ENCODE measurements around the gene PLXNB1.

The PLXNB1 gene

DNA sequence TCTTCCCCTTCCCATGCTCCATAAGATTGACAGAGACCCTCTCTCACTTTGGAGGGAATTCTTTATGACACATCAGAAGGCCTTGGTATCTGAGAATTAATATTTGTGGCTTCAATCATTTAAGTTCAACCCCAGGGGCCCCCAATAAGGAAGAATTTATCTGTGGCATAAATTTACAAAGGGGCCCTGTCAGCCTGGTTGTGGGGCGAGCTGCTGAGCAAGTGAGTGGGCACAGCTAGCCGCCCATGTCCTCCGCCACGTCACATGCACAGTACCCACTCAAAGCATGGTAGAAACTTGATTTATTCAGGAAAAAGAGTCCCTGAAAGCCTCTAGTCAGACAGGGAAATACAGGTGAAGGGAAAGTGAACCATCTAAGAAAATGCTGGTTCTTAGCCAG, 13.3 kb downstream of the PLXNB1 start:
- DNase-seq: no peak

DNA sequence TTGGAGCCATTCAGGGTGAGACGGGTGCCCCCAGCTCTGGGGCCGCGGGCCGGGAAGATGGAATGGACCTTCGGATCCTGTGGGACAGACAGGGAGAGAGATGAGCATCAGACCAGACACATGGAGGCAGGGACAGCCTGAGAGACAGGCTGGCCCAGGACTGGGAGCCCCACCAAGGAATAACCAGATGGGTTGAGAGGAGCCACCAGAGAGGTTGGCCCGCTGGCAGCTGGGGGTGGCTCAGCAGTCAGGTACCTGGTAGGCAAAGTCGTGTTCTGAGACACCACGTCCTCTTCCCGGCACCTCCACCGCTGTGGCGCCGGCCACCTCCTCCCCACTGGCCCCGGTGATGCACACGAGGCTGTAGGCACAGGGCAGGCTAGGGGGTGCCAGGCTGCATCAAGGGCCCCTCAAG, 13.8 kb downstream of the PLXNB1 start:
- DNase-seq: no peak

DNA sequence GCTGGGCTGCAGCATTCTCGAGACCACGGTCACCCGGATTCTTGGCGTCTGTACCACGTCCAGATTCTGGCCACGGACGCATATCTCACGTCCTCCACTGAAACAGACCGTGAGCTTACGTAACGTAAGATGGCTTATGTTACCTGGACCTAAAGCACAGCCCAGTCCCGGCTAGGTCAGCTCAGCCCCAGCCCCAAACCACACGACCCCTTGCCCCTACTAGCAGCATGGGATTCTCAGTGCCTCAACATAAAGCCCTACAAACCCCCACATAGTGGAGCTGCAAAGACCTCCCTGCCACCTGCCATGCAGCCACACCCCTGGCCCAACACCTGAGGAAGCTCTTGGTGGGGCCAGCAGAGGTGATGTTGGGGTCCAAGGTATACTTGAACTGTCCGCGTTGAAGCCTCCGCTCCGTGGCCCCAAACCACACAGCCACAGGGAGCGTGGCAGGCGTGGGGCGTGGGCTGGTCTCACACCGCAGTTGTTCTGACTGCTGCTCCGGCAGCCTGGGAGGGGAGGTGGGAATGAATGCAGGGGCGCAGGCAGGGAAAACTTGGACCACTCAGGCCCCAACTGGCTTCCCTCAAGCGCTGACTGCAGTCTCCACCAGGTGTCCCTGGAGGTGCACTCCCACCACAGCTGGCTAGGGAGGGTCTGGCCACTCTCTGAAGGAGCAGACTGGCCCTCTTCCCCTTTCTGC, 14.5 kb downstream of the PLXNB1 start:
- DNase-seq: no peak

DNA sequence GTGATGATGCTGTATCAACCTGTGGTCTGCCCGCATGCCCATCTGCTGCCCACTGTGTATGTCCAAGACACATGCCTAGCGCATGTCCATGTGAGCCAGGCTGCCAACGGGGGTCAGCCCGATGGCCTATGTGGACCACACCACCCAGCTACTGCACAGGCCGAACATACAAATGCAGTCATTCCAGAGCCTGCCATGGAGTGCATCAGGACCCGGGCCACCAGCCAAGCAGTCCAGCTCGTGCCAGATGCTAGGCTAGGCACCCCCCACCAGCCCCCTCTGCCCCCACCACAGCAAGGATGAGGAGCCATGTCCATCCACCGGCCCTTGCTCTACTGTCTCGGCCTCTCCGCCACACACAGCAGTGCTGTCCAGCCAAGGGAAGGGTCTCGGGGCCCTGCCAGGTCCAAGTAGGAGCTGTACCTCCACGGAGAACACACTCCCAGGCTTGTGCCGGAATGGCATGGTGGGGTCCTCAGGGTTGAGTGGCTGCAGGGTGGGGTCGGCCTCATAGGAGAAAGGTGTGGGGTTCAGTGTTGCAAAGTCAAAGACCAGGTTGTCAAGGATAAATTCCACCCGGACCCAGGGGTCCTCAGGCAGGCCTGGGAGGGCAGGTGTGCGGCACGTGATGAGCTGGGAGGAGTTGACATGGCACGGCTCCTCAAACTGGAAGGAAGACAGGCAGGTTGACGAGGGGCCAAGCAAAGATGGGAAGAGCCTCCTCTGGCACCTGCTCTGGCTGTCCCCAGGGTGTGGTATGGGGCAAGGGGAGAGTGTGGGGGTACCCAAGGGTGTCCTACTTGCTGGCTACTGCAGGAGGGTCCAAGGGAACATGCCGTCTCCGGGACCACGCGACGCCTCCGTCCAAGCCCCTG, 15.3 kb downstream of the PLXNB1 start:
- no peak for DNase-seq

DNA sequence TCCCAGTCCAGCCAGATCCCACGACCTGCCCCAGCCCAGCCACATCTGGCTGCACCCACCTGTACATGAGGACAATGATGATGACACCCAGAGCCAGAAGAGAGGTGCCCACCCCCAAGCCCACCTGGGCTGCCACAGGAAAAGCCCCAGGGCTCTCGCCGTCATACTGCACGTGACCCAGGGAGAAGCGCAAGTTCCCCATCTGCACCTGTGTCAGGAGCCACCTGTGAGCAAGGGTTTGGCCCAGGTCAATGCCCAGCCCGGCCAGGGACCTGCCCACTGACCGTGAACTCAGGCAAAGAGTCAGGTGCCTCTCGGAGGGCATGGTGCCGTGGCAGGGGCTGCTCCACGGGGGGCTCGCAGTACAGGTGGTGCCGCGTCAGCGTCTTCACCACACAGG, 16.3 kb downstream of the PLXNB1 start:
- DNase-seq: no peak

DNA sequence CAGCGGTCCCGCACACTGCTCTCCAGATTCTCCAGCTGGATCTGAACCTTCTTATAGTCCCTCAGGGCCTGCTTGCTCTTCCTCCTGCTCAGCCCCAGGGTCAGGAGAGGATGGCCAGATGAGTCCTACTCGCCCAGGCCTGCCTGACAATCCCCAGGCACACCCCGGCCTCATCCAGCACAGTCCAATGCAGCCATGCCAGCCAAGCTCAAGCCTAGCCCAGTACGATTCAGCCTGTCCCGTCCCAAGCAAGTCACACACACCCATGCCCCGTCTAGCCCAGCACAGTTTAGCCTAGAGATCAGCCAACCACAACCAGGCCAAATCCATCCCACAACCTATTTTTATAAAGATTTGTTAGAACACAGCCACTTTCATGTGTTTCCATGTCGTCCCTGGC, 16.8 kb downstream of the PLXNB1 start:
- DNase-seq: no peak

DNA sequence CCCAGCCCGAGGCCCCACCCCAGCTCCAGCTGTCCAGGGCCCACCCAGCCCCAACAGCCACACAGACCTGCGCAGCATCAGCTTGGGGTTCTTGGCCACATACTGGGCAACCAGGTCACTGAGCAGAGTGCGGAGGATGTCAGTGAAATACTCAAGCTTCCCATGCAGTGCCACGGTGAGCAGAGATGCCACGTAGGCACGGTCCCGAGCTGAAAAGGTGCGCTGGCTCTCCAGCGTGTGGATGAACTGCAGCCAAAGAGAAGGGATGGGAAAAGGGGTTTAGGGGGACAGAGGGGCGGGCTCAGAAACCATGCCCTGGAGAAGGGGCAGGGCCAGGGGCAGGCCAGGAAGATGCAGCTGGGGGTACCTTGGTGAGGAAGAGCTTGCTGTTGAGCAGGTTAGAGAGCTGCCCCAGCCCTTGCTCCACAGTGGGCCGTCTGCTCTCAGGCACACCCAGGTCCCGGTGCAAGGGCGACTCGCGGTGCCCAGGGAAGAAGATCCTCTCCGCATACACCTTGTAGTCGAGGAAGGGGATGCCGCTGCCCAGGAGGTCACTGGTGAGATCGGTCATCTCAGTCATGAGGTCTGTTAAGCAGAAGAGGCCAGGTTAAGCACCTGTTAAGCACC, 17.4 kb downstream of the PLXNB1 start:
- DNase-seq: no peak

DNA sequence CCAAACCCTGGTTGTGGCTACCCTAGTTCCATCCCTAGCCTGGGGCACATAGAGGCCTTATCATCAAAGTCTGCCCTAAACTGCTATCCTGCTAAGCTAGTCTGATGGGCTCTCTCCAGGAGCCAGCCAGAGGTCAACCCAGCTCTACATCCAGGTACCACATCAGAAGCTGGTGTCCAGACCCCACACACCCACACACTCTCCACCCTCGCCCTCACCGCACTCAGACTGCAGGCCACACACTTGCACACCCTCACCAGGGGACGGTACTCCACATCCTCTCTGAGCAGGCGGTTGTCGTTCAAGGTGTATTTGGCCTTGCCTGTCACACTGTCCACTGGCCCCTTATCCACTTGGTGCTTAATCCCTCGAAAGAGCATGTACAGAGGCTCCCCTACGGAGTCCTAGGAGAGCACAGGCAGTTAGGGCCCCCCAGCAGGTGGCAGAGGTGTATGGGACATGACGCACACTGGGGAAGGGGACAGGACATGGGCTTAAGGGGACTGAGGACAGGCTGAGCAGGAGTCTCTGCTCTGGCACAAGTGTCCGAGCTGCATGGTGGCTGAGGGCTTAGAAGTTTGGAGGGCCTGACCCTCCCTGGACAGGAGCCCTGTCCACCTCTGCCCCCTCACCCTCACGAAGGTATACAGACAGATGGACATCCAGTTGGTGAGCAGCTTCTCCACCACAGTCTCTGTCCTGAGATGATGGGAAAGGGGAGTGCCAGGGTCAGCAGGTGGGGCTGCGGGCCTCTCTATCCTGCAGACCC, 18.1 kb downstream of the PLXNB1 start:
- DNase-seq: no peak

DNA sequence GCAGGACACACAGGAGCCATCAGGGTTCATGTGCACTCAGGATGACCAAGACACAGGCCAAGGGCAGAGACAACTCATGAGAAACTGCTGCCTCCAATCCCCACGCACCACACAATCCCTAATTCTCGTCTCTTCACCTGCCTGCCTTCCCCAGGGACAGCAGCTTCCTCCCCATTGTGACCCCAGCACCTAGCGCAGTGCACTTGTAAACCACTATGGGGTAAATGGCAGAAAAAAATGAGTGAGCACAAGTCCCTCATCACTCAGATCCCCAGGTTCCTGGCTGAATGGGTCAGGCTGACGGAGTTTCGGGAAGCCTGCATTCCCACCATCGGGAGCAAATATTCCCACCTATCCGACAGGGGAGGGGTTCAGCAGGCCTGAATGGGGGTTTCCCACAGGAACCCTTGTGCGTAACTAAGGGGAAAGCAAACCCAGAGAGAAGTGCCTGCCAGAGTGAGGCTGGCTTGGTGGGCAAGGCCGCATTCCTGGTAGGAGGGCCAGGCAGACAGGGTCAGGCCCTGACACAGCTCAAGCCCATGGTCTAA, 18.8 kb downstream of the PLXNB1 start:
- DNase-seq: no peak

DNA sequence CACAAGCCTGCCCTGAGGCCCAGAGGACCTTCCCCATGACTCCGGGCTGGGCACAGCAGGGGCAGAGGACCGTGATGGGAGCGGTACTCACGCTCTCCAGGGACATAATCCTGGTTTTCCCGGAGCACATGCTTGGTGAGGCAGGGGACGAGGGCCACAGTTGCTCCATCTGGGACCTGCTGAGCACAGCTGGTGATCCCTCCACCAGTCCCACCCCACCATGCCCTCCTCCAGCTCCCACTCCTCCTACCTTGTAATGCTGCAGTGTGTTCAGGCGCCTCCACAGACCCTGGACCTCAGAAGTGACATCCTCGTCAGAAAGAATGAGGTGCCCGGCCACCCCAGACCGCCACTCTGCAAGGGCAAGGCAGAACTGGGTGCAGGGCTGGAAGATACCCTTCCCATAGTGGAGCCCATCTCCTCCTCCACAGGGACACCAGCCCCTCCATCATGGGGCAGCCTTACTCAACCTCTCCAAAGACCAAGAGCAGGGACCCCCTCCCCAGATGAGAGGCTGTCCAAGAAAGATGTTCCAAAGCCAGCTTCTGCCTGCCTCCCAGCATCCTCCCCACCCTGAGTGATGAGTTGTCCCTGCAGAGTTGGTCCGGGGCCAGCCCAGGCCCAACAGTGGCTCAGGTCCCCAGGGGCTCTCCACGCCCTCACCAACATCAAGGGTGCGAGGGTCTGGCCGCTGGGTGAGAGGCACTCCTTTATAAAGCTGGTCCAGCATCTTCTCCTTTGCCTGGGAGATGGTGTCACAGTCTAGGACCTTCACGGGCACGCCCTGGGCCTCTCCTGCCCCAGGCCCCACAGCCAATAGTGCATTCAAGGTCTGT, 19.5 kb downstream of the PLXNB1 start:
- DNase-seq: no peak

DNA sequence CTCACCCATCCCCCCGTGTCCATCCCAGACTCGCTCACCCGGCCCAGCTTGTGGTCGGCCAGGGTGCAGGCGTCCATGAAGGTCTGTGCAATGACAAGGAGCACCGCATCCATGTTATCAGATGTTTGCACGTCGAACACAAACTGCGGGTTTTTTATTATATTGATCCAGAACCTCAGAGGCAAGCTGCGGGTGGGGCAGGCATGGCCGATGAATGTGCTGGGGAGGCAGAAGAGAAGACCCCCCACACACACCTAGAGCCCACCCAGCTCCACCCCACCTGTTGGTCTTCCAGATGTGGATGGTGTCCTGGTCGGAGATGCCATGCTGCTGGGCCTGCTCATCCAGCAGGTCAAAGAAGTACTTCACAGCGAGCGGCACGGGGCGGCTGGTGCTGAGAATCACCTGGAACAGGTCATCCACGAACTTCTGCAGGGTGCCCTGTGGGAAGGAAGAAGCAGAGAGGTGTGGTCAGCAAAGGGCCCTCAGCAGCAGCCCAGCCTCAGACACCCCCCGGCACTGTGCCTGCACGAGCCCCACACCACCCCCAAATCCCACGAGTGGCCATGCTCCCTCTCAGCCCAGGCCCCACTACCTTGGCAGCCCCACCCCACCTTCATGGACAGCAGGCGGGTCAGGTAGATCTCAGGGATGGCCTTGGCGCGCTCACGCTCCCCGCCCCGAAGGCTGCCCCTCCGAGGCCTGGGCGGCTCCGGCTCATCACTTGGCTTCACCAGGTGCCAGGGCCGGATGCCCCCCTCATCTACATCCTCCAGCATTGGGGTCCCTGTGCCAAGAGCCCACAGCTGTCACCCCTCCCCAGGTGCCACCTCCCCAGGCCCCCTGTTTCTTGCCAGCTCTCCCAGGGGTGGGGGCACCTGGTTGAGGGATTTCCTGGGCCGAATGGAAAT, 20.3 kb downstream of the PLXNB1 start:
- no peak for DNase-seq

DNA sequence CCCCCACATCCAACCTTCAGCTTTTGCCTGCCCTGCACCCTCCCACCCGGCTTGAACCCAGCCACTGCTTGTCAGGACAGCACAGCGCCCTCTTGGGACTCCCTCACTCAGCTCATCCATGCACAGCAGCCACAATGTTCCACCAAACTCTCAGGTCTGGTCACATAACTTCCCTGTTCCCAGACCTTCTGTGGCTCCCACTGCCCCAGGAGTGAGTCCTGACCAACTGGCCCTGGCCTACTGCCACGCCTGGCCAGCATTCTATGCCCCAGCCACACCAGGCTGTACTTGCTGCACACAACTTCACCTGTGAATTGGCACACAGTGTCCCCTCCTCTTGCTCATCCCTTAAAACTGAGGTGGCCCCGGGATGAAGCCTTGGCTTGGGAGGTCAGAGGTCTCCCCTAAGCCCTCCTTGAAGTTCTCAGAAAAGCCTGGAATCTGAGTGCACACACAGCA, 21.0 kb downstream of the PLXNB1 start:
- no peak for DNase-seq

DNA sequence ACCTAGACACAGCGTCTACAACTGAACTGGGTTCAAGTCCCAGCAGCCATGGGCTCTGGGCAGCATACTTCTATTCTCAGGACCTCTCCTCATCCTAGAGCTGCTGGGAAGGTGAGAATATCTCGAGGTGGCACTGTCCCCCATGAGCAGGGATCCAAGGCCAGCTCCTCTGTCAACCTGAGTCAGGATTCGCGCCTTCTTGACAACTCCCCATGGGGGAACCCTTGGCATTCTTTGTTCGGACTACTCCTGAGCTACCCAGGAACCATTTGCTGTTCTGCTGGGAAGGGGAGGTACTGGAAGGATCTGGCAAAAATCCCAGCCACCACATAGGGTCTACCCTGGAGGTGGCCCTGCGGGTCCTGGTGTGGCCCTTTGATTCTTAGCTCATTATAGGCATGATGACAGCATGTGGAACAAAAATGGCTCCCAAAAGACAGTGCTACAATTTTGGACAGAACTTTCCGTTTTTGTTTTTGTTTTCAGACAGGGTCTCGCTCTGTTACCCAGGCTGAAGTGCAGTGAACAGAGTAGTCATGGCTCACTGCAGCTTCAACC, 22.3 kb downstream of the PLXNB1 start:
- no peak for DNase-seq

DNA sequence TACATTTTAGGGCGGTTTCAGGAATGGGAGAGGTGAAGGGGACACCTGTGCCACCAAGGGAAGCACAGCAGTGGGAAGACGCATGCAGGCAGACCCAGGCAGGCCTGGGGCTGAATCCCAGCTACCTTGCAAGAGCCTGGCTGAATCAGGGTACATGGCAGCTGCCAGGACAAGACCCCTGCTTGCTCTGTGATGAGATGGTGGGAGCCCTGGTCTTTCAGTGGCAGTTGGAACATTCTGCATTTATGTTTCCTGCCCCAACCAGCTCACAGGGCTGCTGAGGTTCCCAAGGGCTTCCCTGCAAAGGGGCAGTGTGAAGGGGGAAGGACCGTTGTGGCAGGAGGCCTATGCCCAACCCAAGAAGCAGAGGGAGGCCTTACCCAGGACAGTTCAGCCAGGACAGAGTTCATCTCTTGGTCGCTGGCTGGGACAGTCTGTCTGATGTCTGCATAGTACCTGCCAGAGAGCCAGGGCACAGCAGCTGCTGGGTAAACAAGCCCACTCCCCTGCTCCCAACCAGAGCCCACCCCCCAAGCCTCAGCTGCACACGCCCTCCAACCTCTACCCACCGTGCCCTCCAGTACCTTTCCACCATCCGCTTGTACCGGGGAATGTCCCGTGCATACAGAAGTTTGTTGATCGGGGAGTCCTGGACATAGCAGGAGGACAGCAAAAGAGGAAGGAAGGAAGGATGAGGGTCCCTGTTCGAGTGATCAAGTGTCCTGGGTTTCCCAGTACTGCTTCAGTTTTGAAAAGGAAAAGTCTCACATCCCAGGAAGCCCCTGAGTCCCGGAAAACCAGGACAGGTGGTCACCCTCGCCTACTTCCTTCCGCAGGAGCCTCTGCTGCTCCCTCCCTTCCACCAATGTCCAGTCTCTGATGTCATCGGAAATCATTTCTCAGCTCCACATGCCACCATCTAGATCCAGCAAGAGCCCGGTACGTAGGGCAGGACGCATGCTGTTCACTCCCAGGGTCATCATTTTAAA, 23.1 kb downstream of the PLXNB1 start:
- no peak for DNase-seq

DNA sequence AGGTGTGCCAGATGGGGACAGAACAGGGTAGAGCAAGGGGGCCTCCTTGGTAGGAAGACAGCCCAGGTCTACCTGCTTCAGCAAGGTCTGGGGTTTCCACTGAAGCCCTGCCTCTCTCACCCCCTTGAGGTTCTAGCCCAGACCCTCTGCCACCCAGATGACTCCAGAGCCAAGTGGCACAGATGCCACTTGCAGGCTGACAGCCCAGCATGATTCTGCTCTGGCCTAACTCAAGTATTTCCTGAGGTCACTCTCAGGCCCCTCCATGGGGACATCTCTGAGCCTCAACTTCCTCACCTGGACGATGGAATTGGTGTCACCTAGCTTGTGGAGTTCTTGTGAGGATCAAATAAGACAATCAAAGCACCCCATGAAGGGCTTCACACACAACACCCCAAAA, 23.9 kb downstream of the PLXNB1 start:
- no peak for DNase-seq

DNA sequence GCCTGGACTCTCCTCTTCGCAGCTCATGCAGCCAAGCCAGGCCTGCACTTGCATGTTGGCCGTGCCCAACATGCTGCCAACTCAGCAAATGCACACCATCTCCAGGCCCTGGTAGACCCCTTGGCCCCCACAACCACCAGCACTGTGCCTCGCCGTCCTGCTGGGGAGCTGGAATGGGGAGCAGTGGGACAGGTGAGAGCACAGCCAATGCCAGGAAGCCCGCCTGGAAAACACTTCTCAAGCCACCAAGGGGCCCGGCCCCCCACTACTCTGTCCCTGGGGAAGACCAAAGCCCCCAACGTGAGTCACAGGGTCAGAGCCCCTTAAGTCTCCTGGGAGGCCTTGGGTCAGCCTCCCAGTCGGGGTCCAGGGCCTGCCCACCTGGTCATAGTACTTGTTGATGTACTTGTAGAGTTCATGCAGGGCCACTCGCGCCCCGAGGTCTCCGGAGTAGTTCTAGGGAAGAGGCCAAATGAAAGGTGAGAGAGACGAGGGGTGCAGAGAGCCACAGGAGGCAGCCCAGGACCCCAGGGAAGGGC, 24.5 kb downstream of the PLXNB1 start:
- no peak for DNase-seq

DNA sequence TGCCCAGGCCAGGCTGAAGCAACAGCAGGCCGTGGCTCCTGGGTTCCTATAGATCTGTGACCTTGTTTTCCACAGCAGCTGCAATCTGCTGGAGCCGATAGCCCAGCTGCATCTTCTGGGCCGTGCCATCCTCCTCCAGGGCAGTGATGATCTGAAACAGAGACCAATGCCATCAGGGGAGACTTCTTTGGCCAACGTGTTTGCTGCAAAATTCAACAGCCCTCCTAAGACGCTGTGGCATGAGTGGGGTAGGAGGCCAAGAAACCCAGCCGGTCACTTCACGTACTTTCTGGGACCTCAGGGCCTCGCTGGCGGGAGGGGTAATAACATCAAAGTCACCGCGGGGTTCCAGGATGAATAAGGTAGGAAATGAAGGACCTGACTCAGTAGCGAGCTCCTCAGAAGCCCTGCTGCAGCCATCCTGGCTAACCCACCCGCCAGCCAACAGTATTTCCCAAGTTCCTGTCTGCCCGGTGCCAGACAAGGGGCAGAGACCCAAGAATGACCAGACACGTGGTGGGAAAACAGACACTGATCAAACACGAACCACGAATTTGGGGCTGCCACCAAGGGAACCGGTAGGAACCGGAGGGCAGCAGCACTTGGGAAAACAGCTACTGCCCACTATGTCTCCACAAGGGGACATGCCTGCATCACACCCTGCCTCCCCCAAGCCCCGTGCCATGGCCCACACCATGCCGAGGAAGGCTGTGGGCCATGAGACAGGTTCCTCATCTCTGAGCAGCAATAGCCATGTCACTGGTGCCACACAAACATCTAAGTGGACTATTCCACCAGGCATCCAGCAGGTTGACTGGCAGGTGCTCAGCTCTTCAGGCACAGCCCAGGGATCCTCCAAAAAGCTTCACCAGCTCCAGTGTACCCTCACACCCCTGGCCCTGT, 25.2 kb downstream of the PLXNB1 start:
- DNase-seq: no peak
